Amniotic stem cell (primary cell): ENCODE results near the gene NOX3.
"Not testable (repeated sequence)": the region's sequence is repeated elsewhere in the genome, so short reads cannot be mapped to it uniquely, and the experiment has no call there.

Experiments
- DNase-seq: peaks from one replicate; lab custom pipeline; 2025; lab: John Stamatoyannopoulos, UW

Gene NOX3

DNA sequence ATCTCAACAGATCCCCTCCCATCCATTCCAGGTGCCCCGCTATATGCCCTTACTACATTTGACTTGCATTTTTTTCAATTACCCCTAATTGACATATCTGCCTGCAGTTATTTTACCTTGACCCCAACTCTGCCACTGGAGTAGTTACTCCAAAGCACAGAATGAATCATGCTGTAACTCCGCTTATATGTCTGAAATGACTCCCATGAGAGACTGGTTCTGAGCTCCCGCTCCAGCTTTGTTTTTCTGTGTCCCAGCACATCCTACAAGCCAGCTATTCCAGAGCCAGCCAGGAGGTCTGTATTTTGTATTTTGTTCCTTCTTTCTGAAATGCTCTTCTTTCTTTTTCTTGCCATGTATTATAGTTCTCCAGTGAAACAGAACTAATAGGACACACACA lies 10.9 kb upstream of the NOX3 start:
- no peak for DNase-seq

DNA sequence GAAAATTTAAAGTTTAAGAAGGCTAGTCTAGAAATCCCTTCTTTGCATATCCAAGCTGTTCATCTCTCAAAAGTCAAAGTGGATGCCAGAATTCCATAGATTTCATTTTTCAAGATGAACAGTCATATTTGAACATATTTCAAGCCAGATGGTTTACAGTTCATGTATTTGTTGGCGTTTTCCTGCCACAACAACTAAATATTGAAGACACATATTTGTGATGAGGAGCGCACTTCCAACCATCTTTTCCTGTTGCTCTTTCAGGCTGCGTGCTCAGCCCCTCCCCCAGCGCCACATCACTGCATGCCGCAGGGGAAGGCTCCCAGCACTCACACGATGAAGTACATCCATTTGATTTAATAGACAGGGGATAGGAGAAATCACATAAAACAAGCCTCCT lies 5.9 kb upstream of the NOX3 start:
- DNase-seq, result no peak

- DNase-seq, result no peak
Observed at GRCh38 chr6:155454471-155454870, 1.2 kb downstream of the NOX3 start.

DNA sequence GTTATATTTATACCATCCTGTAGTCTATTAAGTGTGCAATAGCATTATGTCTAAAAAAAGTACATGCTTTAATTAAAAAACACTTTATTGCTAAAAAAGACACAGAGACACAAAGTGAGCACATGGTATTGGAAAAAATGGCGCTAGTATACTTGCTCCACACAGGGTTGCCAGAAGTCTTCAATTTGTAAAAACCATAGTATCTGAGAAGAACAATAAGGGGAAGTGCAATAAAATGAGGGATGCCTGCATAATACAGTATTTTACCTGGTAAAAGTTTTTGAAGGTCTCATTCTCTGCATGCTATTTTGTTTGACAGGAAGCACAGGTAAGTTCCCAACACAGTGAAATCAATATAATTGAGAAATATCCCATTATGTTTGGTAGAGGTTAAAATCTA lies 1.6 kb downstream of the NOX3 start:
- DNase-seq, result no peak

- no peak for DNase-seq
Observed at GRCh38 chr6:155452576-155452975, 3.1 kb downstream of the NOX3 start.

GRCh38 chr6:155451530-155451929 lies 4.1 kb downstream of the NOX3 start:
- DNase-seq, result not testable (repeated sequence)

- no peak for DNase-seq
Observed at GRCh38 chr6:155450240-155450581, 5.4 kb downstream of the NOX3 start.

DNA sequence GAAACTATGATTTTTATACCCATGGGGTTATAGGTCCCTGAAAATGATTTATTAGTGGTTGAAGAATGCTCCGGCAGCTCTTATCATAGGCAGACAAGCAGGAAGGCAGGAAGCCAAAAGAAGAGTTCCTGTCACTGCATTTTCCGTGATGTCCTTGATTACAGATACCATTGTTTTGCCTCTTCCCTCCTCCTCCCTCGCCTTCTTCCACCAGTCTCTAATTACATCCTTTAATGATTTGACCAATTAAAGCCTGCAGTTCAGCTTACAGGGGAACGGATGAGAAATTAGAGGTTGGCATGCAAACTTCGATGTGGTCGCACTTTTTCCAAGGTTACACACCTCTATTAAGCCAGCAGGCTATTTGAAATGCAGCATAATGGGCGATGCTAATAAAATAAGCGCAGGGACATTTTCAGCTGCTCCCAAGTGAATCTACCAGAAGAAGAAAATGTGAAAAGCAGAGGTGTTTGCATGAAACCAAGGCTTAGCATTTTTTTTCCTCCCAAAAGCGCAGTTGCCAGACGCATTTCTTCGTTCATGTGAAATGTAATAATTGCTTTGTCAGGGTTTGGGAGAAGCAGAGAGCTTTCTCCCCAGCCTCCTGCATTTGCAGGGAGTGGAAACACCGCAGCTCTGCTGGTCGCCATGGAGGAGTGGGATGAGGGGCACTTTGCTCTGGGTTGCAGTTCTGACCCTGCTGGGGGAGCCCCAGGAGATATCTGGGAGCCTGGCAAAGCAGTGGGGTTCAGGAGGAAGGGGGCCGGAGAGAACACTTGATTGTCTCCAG lies 6.0 kb downstream of the NOX3 start:
- DNase-seq, result no peak

GRCh38 chr6:155448668-155449449 lies 6.8 kb downstream of the NOX3 start:
- DNase-seq, result no peak

DNA sequence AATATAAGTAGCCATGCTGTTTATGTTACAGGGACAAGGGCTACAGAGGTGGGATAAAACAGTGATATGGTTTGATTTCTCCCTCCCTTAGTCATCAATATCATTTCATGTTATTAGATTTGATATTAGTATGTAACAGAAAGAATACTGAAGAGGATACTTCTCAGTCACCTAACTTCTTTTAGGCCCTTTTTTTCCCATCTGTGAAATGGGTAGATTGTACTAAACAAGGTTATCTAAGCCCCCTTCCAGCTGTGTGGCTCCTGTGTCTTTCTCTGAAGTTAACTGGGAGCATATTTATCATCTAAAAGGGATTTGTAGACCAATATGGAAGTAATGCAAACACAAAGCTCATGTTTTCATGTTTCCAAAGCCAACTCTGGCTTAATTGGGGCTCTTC lies 7.7 kb downstream of the NOX3 start:
- no peak for DNase-seq

GRCh38 chr6:155444952-155445903 lies 10.4 kb downstream of the NOX3 start:
- DNase-seq, result no peak

DNA sequence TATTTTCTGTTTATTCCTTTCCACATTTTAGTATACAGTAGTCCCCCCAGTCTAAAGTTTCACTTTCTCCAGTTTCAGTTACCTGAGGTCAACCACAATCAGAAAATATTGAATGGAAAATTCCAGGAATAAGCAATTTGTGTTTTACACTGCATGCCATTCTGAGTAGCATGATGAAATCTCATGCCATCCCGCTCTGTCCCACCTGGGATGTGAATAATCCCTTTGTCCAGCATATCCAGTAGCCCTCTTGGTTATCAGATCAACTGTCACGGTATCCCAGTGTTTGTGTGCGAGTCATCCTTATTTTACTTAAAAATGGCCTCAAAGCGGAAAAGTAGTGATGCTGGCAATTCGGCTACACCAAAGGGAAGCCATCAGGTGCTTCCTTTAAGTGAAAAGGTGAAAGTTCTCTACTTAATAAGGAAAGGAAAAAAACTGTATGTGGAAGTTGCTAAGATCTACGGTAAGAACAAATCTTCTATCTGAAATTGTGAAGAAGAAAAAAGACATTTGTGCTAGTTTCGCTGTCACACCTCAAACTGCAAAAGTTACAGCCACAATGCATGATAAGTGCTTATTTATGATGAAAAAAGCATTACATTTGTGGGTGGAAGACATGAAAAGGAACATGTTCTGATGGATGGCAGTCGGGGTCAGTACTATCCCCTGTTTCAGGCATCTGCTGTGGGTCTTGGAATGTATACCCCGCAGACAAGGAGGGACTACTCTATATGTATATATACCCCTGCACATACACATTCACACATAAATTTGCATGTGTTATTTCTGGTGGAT lies 11.3 kb downstream of the NOX3 start:
- no peak for DNase-seq

DNA sequence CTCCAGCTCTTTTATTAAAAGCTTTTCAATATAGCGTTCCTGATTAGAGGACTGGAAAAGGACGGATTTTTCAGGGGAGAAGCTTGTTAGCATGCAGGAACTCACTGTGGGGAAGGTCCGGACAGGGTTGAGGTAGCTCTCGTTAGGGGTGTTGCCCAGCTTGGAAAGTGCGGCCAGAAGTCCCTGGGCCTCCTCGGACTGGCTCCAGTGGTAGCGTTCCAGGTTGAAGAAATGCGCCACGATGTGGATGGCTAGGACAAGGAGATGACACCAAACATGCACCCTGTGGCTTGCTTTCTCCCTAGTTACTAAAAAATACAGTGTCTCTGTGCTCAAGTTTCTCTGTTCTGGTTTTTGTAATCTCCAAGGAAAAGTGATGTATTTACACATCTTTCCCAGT lies 12.5 kb downstream of the NOX3 start:
- no peak for DNase-seq

DNA sequence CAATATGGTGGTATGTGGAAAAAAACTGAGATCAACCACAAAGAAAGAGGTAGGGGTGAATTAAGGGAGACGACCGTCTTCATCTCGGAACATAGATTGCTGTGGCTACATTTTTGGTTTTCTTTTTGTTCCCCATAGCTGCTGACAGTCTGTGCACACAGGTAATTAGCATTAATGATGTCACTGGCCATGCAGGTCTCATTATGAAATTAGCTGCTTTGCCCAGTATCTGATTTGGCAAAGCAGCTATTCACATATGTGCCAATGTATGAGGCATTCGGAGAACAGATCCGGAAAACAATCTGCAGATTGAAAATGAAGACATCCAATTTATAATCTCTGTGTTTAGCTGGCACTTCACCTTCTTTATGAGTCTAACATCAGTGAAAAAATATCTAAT lies 13.1 kb downstream of the NOX3 start:
- DNase-seq, result no peak

- no peak for DNase-seq
Observed at GRCh38 chr6:155441112-155441465, 14.6 kb downstream of the NOX3 start.

DNA sequence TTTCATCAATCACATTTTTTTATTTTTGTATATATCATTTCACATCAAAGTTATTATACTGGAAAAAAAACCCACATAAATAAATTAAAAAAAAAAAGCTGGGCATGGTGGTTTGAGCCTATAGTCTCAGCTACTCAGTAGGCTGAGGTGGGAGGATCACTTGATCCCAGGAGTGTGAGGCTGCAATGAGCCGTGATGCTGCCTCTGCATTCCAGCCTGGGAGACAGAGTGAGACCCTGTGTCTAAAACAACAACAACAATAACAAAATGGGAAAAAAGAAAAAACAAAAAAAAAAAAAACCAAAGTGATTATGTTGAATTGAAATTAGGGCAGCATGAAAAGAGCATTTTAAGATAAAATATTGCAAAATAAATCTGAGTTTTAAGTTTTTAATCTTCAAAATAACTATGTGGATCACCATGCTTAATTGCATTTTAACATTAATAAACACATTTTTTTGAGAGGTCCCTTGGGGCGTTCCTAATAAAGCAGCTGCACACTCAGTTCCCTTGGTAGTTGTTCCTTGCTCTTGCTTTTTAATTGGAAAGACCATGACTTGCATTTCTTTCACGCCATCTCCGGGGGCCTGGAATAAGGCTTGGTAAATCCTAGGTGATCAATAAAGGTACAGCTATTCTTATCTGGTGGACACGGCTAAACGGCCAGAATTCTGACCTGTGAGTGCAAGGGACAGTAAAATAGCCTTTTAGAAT lies 15.1 kb downstream of the NOX3 start:
- no peak for DNase-seq

- DNase-seq, result no peak
Observed at GRCh38 chr6:155439376-155439775, 16.3 kb downstream of the NOX3 start.

DNA sequence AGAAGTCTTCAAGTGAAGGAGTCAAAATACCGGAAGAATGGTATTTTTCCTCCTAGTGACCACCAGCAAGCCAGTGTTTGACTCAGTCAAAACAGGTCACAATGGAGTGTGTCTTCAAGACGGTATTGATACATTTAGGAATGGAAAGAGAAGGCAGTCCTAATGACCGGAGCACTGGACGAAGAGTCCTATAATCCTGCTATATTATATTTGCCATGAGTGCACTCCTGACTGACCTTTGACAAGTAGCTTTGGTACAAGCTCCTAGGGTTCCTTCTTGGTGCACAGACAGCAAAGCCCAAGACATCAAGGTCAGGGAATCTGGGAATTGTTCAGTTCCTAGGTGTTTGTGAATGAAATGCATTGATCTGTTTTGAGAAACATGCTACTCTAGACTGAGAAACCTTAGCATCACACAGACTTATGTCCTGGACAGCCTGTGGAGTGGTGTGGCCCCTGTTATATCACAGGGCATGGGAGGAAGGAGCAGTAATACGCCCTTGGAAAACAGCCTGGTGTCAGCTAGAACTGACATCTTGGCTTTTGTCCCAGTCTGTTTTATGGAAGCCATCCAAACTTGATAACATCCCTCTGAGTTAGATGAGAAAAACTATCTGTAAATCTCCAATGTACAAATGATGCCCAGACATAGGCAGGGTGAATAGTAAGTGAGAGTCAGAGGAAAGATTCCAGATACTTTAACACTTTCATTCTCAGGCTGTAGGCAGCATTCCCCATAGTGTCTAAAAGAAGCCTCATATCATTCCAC lies 18.5 kb downstream of the NOX3 start:
- DNase-seq, result no peak

DNA sequence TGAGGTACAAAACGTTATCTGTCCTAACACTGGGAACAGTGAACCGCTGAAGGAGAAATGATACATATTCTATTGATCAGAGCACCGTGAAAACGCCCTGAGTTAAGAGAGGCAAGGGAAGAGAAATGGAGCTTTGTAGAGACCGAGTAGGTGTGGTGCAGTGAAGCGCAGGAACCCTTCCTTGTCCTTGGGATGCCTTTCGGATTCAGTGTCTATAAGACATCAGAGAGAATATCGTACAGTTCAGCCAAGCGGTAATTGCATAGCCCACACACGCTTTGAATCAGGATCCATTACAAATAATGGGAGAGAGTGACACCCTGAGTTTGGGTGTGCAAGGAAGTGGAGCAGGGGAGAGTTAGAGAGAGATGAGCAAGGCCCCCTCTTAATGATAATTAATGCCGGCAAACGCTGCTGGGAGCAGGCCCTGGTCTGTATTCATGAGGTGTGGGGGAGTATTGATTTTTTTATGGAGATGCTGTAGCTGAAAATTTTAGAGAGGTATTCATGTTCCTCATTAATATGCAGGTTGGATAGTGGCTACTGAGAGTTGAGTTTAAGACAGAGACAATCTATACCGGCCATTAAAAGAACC lies 20.7 kb downstream of the NOX3 start:
- no peak for DNase-seq

DNA sequence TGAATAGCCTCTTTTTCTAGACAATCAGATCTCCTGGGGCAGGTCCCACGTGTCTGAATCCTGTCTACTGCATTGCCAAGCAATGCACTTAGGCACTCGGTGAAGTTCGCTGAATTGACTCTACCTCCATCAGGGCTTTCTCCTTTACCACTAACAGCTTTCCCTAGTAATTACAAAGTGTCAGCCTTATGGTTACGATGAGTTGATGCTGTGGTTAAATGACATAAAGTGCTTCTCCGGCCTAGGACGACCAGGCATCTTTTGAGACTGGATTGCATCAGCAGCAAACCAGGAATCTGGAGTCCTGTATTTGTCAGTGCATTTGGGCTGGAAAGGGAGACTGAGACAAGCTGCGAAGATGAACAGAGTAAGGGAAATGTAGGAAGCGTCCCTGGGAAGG lies 21.5 kb downstream of the NOX3 start:
- no peak for DNase-seq
